Spleen (tissue), 7 donors: Measurements from ENCODE around the gene CTBP1.

ENCODE experiments used
- CTCF ChIP-seq, 11 experiments: fragments of 200-600 bp in 7 of 11; fragments of 450-650 bp in 4 of 11; sonication (generic) in 4 of 11; IDR thresholded peaks in 8 of 11; conservative IDR thresholded peaks in 3 of 11; 1 replicate in 7 of 11; 2 replicates in 4 of 11; pipeline versions ENCODE4 v1.4.0 to v1.8.0; 2016 to 2021; ENCODE audit warnings: antibody characterized with exemption in 11 of 11, inconsistent platforms in 4 of 11, mild to moderate bottlenecking in 1 of 11
- POLR2A ChIP-seq, 3 donors: fragments of 450-650 bp; IDR thresholded peaks; one replicate each; pipeline ENCODE4 v1.5.1; 2017; ENCODE audit warnings: antibody characterized with exemption in 3 of 3, mild to moderate bottlenecking in 1 of 3
- donor health status: DM: no; HTN: no; CAD: no; lungs with moderate emphysema.
- donor health status: DM: no; HTN: no; CAD: no.
- donor health status: DM: no; HTN: no; CAD: no.

GRCh38 chr4:1247864-1248244 is 1.1 kb downstream of the CTBP1 start:
- TF ChIP-seq CTCF (IDR thresholded peaks at IDR 0.05 in 8 of 11, conservative IDR thresholded peaks at IDR 0.05 in 3 of 11) = no peak
- no peak for TF ChIP-seq POLR2A (IDR thresholded peaks at IDR 0.05)
